ENCODE data around the gene SLC22A7. TPM values are rescaled to one million over a fixed set of nuclear protein-coding genes. Genes with fewer than 3 reads are reported as not detected.
"Not testable (repeated sequence)": the region's sequence is repeated elsewhere in the genome, so short reads cannot be mapped to it uniquely, and the experiment has no call there.

The SLC22A7 gene
- total RNA-seq, 1 experiment from 2014 or later: not detected

DNA sequence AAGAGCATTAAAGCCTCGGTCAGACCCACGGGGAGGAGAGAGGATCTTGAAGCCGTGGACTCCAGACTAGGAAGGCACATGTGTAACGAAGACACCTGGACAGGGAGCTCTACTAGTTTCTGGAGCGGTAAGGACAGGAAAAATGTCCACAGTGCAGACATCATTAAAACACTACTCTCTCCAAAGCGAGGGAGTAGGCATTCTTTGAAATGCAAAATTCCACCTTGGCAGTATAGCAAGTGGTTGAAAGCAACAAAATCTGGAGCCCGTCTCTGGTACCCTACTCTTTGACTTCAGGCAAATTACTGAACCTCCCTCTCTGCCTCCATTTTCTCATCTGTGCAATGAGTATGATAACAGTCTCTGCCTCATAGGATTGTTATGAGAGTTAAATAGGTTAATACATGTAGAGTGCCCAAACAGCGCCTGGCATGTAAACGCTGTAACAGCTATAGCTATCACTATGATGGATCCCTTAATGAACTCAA is 11.0 kb downstream of the SLC22A7 start:
- Histone ChIP-seq H3K27ac (no peak overlapping the region), H3K4me3 (no peak overlapping the region)
- DNase-seq: no peak

DNA sequence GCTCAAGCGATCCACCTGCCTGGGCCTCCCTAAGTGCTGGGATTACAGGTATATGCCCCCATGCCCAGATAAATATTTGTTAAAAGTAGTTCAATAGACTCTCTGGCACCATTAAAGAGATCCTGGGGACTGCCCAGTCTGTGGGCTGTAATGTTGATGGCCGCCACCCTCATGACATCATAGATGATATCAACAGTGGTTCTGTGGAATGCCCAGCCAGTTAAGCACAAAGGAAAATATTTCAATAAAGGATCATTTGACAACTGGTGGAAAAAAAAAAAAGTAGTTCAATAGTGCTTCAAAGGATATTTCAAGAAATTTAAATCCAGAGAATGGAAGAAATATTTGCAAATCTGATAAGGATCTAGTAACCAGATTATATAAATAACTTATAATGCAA is 12.1 kb downstream of the SLC22A7 start:
- Histone ChIP-seq H3K4me1 (no peaks in the 10 kb centered on the region), H3K27me3 (no peaks in the 10 kb centered on the region), H3K36me3 (no peaks in the 10 kb centered on the region), H3K9me3 (replicated peaks) (no peaks in the 10 kb centered on the region), H3K27ac (no peak overlapping the region), H3K4me3 (no peak overlapping the region)
- no peak for DNase-seq

More for the DNA sequence above, 11.0 kb downstream of the SLC22A7 start:
- no peaks in the 10 kb centered on the region for H3K27me3 ChIP-seq
- no peaks in the 10 kb centered on the region for H3K36me3 ChIP-seq
- H3K4me1 ChIP-seq: no peaks in the 10 kb centered on the region
- no peaks in the 10 kb centered on the region for H3K9me3 ChIP-seq (replicated peaks)

DNA sequence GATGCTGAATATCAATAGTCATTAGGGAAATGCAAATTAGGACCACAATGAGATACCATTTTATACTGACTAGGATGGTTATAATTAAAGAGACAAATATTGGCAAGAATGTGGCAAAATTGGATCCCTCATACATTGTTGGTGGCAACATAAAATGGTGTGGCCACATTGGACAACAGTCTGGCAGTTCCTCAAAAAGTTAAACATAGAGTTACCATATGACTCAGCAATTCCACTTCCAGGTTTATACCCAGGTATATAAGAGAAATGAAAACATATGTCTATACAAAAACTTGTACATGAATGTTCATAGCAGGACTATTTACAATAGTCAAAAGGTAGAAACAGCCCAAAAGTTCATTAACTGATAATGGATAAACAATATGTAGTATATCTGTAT is 12.6 kb downstream of the SLC22A7 start:
- no peak for DNase-seq
- Histone ChIP-seq H3K36me3 (no peaks in the 10 kb centered on the region), H3K9me3 (replicated peaks) (no peaks in the 10 kb centered on the region), H3K4me1 (no peaks in the 10 kb centered on the region), H3K27me3 (no peaks in the 10 kb centered on the region), H3K4me3 (no peak overlapping the region), H3K27ac (no peak overlapping the region)

DNA sequence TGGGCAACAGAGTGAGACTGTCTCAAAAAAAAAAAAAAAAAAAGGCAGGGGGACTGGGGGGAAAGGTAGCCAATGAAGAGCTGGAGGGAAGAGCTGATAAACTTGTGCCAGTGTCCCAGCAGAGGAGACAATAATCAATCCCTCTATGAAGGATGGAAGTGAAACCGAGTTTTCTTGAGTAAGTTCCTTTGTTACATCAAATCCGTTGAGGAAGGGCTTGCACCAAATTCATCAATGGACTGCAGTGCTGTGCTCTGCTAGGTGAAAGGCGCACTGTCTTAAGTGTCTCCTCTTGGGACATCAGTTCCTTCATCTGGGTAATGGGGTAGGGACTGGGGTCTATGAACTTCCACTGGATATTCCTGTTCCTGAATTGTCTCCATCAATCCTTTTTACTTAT is 13.6 kb downstream of the SLC22A7 start:
- Histone ChIP-seq H3K36me3 (no peaks in the 10 kb centered on the region), H3K27ac (no peak overlapping the region), H3K9me3 (replicated peaks) (no peaks in the 10 kb centered on the region), H3K27me3 (no peaks in the 10 kb centered on the region), H3K4me1 (no peaks in the 10 kb centered on the region), H3K4me3 (no peak overlapping the region)
- no peak for DNase-seq

DNA sequence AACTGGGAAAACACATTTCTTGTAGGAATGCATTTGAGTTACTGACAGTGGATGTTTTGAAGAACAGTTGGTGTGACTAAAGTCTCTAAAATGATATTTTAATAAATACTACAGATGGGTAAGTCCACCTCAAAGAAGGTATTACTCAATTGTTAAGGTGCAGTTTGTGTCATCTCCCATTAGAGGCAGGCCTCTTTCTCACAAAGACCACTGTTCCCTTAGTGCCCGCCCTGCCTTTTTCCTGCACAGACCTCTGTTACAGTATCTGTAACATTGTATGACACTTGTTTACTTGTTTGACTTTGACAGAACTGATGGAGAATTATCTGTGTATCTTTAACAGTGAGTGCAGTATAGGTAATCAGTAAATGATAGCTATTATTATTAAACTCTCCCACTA is 15.8 kb downstream of the SLC22A7 start:
- Histone ChIP-seq H3K36me3 (no peaks in the 10 kb centered on the region), H3K4me1 (no peaks in the 10 kb centered on the region), H3K9me3 (replicated peaks) (no peaks in the 10 kb centered on the region), H3K4me3 (no peak overlapping the region), H3K27me3 (no peaks in the 10 kb centered on the region; the same call in 1 of the 2 replicates), H3K27ac (no peak overlapping the region)
- no peak for DNase-seq

DNA sequence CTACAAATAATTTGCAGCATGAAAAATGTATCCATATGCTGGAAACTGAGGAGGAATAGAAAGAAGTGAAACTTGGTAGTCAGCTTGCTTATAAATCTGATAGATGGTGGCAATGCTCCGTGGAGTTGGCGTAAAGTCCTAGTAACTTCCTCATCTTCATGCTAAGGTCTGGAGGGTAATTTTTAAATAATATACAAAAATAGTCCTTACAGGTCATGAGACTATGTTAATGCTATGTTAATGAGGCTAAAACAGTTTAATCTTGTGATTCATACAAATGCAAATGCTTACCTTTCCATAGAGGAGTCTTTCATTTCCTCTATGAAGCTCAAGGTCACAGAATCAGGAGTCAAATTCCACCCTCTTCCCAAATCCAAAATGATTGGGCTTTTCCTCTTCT is 20.0 kb downstream of the SLC22A7 start:
- H3K9me3 ChIP-seq (replicated peaks): no peaks in the 10 kb centered on the region
- no peaks in the 10 kb centered on the region for H3K36me3 ChIP-seq
- no peak for DNase-seq
- no peak overlapping the region for H3K27ac ChIP-seq
- H3K4me1 ChIP-seq: no peaks in the 10 kb centered on the region
- no peaks in the 10 kb centered on the region; the same call in 1 of the 2 replicates for H3K27me3 ChIP-seq
- no peak overlapping the region for H3K4me3 ChIP-seq

- no peaks in the 10 kb centered on the region for H3K4me1 ChIP-seq
- no peaks in the 10 kb centered on the region for H3K36me3 ChIP-seq
- H3K9me3 ChIP-seq (replicated peaks): no peaks in the 10 kb centered on the region
- no peak for DNase-seq
- no peak overlapping the region for H3K4me3 ChIP-seq
- H3K27me3 ChIP-seq: no peaks in the 10 kb centered on the region
- no peak overlapping the region for H3K27ac ChIP-seq
Observed at GRCh38 chr6:43325876-43326275, 27.8 kb downstream of the SLC22A7 start.

GRCh38 chr6:43328528-43328927 is 30.5 kb downstream of the SLC22A7 start:
- Histone ChIP-seq H3K36me3 (no peaks in the 10 kb centered on the region), H3K4me1 (no peaks in the 10 kb centered on the region), H3K27me3 (no peaks in the 10 kb centered on the region), H3K27ac (no peak overlapping the region), H3K4me3 (no peak overlapping the region), H3K9me3 (replicated peaks) (no peaks in the 10 kb centered on the region)
- DNase-seq: no peak

GRCh38 chr6:43331470-43331869 is 33.4 kb downstream of the SLC22A7 start:
- H3K4me3 ChIP-seq: no peak overlapping the region
- H3K4me1 ChIP-seq: peaks cover 11% of the 10 kb centered on the region
- DNase-seq: no peak
- H3K27ac ChIP-seq: no peak overlapping the region
- no peaks in the 10 kb centered on the region for H3K9me3 ChIP-seq (replicated peaks)
- no peaks in the 10 kb centered on the region; the same call in 1 of the 2 replicates for H3K36me3 ChIP-seq
- H3K27me3 ChIP-seq: no peaks in the 10 kb centered on the region

GRCh38 chr6:43331891-43332290 is 33.8 kb downstream of the SLC22A7 start:
- Histone ChIP-seq H3K4me1 (peaks cover 11% of the 10 kb centered on the region), H3K27me3 (no peaks in the 10 kb centered on the region), H3K9me3 (replicated peaks) (no peaks in the 10 kb centered on the region), H3K4me3 (no peak overlapping the region), H3K27ac (no peak overlapping the region), H3K36me3 (no peaks in the 10 kb centered on the region; the same call in 1 of the 2 replicates)
- no peak for DNase-seq

DNA sequence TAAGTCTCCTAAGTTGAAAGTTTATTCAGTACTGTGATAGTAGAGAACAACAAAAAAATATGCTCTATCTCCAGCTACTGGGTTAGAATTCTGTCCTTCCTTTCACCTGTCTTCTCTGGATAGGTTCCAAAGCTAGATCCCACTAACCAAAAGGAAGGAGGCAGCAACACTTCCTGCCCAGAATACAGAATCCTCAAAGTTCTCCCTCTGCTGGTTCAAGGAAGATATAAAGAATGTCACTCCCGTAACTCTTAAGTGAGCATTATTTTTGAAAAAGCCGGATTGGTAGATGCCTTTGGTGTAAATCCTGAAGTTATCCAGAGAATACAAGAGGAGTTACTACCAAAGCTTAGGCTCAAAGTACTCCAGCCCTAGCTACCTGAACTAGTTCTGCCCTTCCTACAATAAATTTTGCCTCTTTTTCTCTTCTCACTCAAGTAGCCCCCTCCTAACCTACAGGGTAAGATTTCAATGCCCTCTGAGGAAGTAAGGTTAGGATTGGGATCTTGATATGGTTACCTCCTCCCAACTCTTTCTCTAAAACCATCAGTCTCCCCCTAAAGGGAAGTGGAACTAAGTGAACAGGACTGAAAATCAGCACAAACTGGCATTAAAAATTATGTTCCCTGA is 36.5 kb downstream of the SLC22A7 start:
- no peaks in the 10 kb centered on the region for H3K27me3 ChIP-seq
- H3K4me1 ChIP-seq: peaks cover 11% of the 10 kb centered on the region
- peak; percentile 38 to 85 for DNase-seq
- no peaks in the 10 kb centered on the region for H3K9me3 ChIP-seq (replicated peaks)
- no peak overlapping the region for H3K27ac ChIP-seq
- H3K4me3 ChIP-seq: no peak overlapping the region
- H3K36me3 ChIP-seq: peaks cover under 1% of the 10 kb centered on the region; the same call in 1 of the 2 replicates

DNA sequence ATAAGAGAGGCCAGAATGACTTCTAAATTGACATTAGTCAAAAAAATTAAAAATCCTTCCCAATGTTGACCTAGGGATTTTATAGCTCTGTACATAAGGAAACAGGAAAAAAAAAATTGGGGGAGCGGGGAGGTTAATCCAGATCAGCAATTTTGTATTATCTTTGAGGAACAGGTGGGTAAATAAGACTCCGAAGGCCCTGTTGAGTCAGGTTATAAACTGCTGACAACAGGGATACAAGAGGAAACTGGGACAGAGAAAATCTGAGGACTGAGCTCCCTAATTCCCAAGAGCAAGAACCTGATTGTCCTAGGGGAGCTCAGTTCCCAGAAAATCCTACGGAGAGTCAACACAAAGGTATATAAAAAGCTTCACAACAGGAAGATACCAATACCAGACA is 37.4 kb downstream of the SLC22A7 start:
- no peak overlapping the region for H3K4me3 ChIP-seq
- no peak overlapping the region for H3K27ac ChIP-seq
- peak in 1 of 2 experiments; percentile 8 for DNase-seq
- H3K36me3 ChIP-seq: peaks cover 9% of the 10 kb centered on the region; the same call in 1 of the 2 replicates
- peaks cover 11% of the 10 kb centered on the region for H3K4me1 ChIP-seq
- no peaks in the 10 kb centered on the region for H3K9me3 ChIP-seq (replicated peaks)
- no peaks in the 10 kb centered on the region for H3K27me3 ChIP-seq

GRCh38 chr6:43336382-43336781 is 38.3 kb downstream of the SLC22A7 start:
- Histone ChIP-seq H3K9me3 (replicated peaks) (no peaks in the 10 kb centered on the region), H3K4me3 (no peak overlapping the region), H3K27me3 (no peaks in the 10 kb centered on the region), H3K27ac (no peak overlapping the region), H3K36me3 (peaks cover 13% of the 10 kb centered on the region; the same call in 1 of the 2 replicates), H3K4me1 (peaks cover 11% of the 10 kb centered on the region)
- DNase-seq: no peak

GRCh38 chr6:43338243-43338642 is 40.2 kb downstream of the SLC22A7 start:
- peaks cover 11% of the 10 kb centered on the region for H3K4me1 ChIP-seq
- H3K4me3 ChIP-seq: no peak overlapping the region
- no peak overlapping the region for H3K27ac ChIP-seq
- peaks cover 23% of the 10 kb centered on the region for H3K36me3 ChIP-seq
- no peaks in the 10 kb centered on the region for H3K9me3 ChIP-seq (replicated peaks)
- H3K27me3 ChIP-seq: no peaks in the 10 kb centered on the region
- no peak for DNase-seq

DNA sequence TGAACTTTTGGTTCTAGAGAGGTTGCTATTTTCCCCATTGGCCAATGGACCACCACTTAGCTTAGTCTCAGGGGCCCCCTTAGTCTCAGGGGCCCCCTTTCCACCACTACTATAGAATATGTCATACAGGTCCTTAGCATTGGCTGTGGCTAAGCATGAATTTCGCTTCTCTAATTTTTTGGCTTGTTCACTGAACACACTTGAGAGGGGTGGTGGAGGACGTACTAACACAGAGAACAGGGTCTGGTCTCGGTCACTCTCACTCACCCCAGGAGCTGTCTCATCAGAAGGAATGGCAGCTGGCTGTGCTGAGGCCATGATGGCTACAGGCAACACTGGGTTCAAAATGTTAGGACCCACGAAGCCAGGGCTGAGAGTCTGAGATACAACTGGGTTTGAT is 41.1 kb downstream of the SLC22A7 start:
- Histone ChIP-seq H3K9me3 (replicated peaks) (no peaks in the 10 kb centered on the region), H3K27ac (no peak overlapping the region), H3K27me3 (no peaks in the 10 kb centered on the region), H3K4me1 (peaks cover 9% of the 10 kb centered on the region), H3K36me3 (peaks cover 28% of the 10 kb centered on the region), H3K4me3 (no peak overlapping the region)
- DNase-seq: no peak

DNA sequence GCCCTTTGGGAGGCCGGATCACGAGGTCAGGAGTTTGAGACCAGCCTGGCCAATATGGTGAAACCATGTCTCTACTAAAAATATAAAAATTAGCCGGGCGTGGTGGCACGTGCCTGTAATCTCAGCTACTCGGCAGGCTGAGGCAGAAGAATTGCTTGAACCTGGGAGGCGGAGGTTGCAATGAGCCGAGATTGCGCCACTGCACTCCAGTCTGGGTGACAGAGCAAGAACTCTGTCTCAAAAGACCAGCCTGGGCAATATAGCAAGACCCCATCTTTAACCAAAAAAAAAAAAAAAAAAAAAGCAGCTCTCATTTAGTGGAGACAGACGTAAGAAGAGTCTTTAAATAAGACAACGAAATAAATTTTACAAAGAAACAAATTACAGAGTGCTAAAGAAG is 48.2 kb downstream of the SLC22A7 start:
- not testable (repeated sequence) for H3K9me3 ChIP-seq (replicated peaks); H3K4me3 ChIP-seq; H3K27ac ChIP-seq; DNase-seq; H3K4me1 ChIP-seq; H3K27me3 ChIP-seq
- H3K36me3 ChIP-seq: peaks cover 30% of the 10 kb centered on the region
